Measurements from ENCODE around the gene KRTAP12-2.

Gene KRTAP12-2

GRCh38 chr21:44625756-44626155, 41.0 kb downstream of the KRTAP12-2 start:
- DNase-seq: no peak

- no peak for DNase-seq
Measured at GRCh38 chr21:44623575-44623974, 43.2 kb downstream of the KRTAP12-2 start.

GRCh38 chr21:44619886-44620285, 46.8 kb downstream of the KRTAP12-2 start:
- DNase-seq: no peak

GRCh38 chr21:44618909-44619308, 47.8 kb downstream of the KRTAP12-2 start:
- no peak for DNase-seq

- DNase-seq: no peak
Measured at GRCh38 chr21:44618504-44618903, 48.2 kb downstream of the KRTAP12-2 start.

- no peak for DNase-seq
Measured at GRCh38 chr21:44617071-44617501, 49.6 kb downstream of the KRTAP12-2 start.

GRCh38 chr21:44616591-44616926, 50.2 kb downstream of the KRTAP12-2 start:
- DNase-seq: no peak
